ENCODE measurements around the gene CCDC70. TPM values are rescaled to one million over a fixed set of nuclear protein-coding genes. Genes with fewer than 3 reads are reported as not detected.

Gene CCDC70
- total RNA-seq, 1 donor from 2014 or later = not detected

DNA sequence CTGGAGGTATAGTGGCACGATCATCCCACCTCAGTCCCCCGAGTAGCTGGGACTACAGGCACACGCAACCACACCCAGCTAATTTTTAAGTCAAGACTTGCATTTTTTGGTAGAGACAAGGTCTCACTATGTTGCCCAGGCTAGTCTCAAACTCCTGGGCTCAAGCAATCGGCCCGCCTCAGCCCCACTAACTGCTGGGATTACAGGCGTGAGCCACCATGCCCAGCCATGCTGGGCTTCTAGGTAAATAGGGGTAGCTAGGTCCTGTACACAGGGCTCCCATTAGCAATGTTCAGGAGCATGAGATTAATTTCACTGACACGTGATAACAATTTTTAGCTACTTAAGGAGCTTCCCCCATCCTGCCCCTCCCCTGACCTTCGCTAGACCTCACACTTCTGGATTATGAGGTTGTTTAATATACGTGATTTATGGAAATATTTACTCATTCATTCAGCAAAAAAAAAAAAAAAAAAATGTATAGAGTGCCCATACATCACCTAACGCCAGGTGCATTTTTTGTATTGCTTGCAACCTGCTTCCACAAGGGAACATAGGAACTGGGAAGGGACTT is 36.0 kb upstream of the CCDC70 start:
- Mint-ChIP-seq H3K4me1 (ENCODE audit: low read depth) (no peaks in the 10 kb centered on the region), H3K9me3 (ENCODE audit: low read depth) (no peaks in the 10 kb centered on the region), H3K27me3 (no peaks in the 10 kb centered on the region), H3K4me3 (ENCODE audit: low read depth) (no peak overlapping the region), H3K36me3 (ENCODE audit: insufficient read depth) (no peaks in the 10 kb centered on the region), H3K27ac (no peak overlapping the region)
- DNase-seq (ENCODE audit: low spot score, unreplicated experiment) = no peak
- TF ChIP-seq, protein P1, sequence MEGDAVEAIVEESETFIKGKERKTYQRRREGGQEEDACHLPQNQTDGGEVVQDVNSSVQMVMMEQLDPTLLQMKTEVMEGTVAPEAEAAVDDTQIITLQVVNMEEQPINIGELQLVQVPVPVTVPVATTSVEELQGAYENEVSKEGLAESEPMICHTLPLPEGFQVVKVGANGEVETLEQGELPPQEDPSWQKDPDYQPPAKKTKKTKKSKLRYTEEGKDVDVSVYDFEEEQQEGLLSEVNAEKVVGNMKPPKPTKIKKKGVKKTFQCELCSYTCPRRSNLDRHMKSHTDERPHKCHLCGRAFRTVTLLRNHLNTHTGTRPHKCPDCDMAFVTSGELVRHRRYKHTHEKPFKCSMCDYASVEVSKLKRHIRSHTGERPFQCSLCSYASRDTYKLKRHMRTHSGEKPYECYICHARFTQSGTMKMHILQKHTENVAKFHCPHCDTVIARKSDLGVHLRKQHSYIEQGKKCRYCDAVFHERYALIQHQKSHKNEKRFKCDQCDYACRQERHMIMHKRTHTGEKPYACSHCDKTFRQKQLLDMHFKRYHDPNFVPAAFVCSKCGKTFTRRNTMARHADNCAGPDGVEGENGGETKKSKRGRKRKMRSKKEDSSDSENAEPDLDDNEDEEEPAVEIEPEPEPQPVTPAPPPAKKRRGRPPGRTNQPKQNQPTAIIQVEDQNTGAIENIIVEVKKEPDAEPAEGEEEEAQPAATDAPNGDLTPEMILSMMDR (IDR thresholded peaks at IDR 0.05; ENCODE audit: unreplicated experiment) = no peak

DNA sequence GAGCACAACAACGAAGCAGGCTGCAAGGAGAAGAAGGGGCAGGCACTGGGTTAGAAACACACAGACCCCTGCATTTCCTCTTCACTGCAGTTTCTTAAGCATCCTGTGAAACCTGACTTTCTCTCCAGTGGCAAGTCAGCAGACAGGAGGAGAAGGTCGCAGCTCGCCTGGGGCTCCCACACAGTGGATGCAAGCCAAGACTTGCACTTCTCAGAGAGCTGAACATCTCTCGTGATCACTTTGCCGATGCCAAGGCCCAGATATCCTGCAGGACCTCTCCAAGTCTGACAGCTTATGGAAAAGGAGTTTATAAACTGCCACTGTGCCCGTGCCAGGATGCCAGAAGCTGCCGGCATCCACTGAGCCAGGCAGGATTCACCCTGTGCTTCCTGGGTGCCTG is 35.2 kb upstream of the CCDC70 start:
- H3K4me3 Mint-ChIP-seq (ENCODE audit: low read depth) = no peak overlapping the region
- TF ChIP-seq, protein P1 (IDR thresholded peaks at IDR 0.05; ENCODE audit: unreplicated experiment) = no peak
- H3K27me3 Mint-ChIP-seq = no peaks in the 10 kb centered on the region
- H3K36me3 Mint-ChIP-seq (ENCODE audit: insufficient read depth) = no peaks in the 10 kb centered on the region
- H3K9me3 Mint-ChIP-seq (ENCODE audit: low read depth) = no peaks in the 10 kb centered on the region
- no peak for DNase-seq (ENCODE audit: low spot score, unreplicated experiment)
- no peak overlapping the region for H3K27ac Mint-ChIP-seq
- no peaks in the 10 kb centered on the region for H3K4me1 Mint-ChIP-seq (ENCODE audit: low read depth)

DNA sequence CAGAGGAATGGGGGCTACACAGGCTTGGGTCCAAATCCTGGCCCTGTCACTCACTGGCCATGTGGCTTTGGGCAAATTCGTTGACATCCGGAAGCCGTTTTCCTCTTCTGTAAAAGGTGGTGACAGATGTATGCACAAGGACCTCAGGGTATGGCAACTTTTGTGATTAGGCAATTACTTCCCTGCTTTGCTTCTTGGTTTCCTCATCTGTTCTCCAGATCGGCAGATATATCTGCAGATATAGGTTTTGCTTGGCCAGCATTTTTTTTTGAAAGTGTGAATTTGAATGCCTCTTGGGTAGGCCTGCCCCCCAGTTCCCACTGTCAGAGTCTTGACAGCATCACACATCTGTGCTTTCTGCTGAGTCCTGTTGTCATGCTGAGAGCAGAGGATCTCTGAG is 34.5 kb upstream of the CCDC70 start:
- H3K27ac Mint-ChIP-seq = no peak overlapping the region
- no peaks in the 10 kb centered on the region for H3K36me3 Mint-ChIP-seq (ENCODE audit: insufficient read depth)
- DNase-seq (ENCODE audit: low spot score, unreplicated experiment) = no peak
- no peak overlapping the region for H3K4me3 Mint-ChIP-seq (ENCODE audit: low read depth)
- no peaks in the 10 kb centered on the region for H3K9me3 Mint-ChIP-seq (ENCODE audit: low read depth)
- no peaks in the 10 kb centered on the region for H3K27me3 Mint-ChIP-seq
- TF ChIP-seq, protein P1 (IDR thresholded peaks at IDR 0.05; ENCODE audit: unreplicated experiment) = no peak
- H3K4me1 Mint-ChIP-seq (ENCODE audit: low read depth) = no peaks in the 10 kb centered on the region

DNA sequence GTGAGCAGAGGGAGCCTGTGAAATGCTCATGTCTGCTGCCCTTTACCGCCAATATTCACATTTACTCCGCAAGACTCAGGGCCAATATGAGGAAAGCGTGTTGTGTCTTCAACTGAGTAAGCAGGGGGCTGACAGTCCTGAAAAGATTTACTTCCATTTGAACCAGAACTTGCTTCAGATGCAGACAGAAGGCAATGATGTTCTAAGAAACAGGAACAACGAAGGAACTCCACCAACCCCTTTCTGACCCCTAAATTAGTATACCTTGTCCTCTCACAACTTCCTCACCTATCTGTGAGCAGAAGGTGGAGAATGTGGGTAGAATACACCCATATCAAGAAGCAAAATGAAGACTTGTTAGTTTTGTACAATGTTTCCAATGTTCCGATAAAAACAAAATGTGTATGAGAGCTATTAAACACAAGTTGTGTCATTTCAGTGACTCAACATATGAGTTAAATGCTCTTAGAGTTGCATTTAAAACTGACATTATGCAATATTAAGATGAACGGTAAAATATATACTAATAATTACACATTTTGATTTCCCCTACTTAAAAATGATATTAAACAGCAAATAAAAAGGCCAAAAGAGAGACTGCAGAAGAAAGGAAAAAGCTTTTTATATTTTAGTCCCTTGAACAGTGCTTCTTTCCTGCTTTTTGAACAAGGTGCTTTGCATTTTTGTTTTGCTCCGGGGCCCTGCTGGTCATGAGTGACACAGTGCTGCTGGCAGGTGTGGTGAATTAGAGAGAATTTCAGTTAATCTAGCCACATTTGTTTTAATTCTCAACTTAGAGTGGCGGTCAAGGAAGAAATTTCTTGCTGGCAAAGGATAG is 32.8 kb upstream of the CCDC70 start:
- Mint-ChIP-seq H3K4me3 (ENCODE audit: low read depth) (no peak overlapping the region), H3K36me3 (ENCODE audit: insufficient read depth) (no peaks in the 10 kb centered on the region), H3K9me3 (ENCODE audit: low read depth) (no peaks in the 10 kb centered on the region), H3K27ac (no peak overlapping the region), H3K4me1 (ENCODE audit: low read depth) (no peaks in the 10 kb centered on the region), H3K27me3 (peaks cover 4% of the 10 kb centered on the region)
- DNase-seq (ENCODE audit: low spot score, unreplicated experiment) = no peak
- TF ChIP-seq, protein P1 (IDR thresholded peaks at IDR 0.05; ENCODE audit: unreplicated experiment) = no peak

DNA sequence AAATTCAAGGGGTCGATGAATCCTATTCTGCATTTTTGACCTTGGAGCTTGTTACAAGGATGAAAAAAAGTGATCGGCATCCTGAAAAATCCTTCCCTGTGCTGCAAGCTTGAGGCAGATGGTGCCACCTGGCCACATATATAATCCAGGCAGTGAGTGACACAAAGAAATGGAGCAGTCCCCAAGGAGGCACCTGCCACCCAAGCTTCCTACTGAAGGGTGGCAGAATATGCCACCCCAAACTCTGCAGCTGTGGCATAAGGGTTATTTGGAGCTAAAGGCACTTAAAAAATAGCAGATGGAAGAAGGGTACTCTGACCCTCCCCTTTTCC is 32.2 kb upstream of the CCDC70 start:
- H3K27me3 Mint-ChIP-seq = peaks cover 4% of the 10 kb centered on the region
- DNase-seq (ENCODE audit: low spot score, unreplicated experiment) = no peak
- H3K4me3 Mint-ChIP-seq (ENCODE audit: low read depth) = no peak overlapping the region
- H3K4me1 Mint-ChIP-seq (ENCODE audit: low read depth) = no peaks in the 10 kb centered on the region
- no peaks in the 10 kb centered on the region for H3K9me3 Mint-ChIP-seq (ENCODE audit: low read depth)
- TF ChIP-seq, protein P1 (IDR thresholded peaks at IDR 0.05; ENCODE audit: unreplicated experiment) = no peak
- no peak overlapping the region for H3K27ac Mint-ChIP-seq
- H3K36me3 Mint-ChIP-seq (ENCODE audit: insufficient read depth) = no peaks in the 10 kb centered on the region

All from progenitor cell of endocrine pancreas (in vitro differentiated cells).